NCI-H510A treated with DMSO at 0.1 percent for 48 hours (cell line): ENCODE measurements around the gene PLAC9.
A peak's percentile ranks its signal among the peaks of the same experiment; 100 is the strongest.
"Not testable (repeated sequence)": the region's sequence is repeated elsewhere in the genome, so short reads cannot be mapped to it uniquely, and the experiment has no call there.

Experiments used
- DNase-seq: peaks from one replicate; lab custom pipeline; 2025; lab: John Stamatoyannopoulos, UW

The PLAC9 gene, protein sequence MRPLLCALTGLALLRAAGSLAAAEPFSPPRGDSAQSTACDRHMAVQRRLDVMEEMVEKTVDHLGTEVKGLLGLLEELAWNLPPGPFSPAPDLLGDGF

GRCh38 chr10:80132299-80133139, at the start of gene PLAC9:
Gene PLAC9, plus strand, starts transcription at chr10:80132730. Its CDS starts 33 bp downstream, at chr10:80132763.
- no peak for DNase-seq

GRCh38 chr10:80090121-80090520, 42.4 kb upstream of the PLAC9 start:
- DNase-seq = no peak

- DNase-seq = no peak
These were observed 38.3 kb upstream of the PLAC9 start for GRCh38 chr10:80094231-80094630.

DNA sequence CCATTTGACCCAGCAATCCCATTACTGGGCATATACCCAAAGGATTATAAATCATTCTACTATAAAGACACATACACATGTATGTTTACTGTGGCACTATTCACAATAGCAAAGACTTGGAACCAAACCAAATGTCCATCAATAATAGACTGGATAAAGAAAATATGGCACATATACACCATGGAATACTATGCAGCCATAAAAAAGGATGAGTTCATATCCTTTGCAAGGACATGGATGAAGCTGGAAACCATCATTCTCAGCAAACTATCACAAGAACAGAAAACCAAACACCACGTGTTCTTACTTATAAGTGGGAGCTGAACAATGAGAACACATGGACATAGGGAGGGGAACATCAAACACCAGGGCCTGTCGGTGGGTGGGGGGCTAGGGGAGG, 34.3 kb upstream of the PLAC9 start:
- DNase-seq = not testable (repeated sequence)

DNA sequence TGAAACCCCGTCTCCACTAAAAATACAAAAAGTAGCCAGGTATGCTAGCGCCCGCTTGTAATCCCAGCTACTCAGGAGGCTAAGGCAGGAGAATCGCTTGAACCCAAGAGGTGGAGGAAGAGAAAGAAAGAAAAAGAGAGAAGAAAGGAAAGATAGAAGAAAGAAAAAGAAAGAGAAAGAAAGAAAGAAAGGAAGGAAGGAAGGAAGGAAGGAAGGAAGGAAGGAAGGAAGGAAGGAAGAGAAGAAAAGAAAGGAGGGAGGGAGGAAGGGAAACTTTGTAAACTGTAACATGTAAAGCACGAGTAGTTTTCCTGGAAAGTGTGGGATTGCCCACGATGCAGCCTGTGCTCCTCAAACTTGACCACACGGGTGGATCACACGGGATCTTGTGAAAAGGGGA, 33.2 kb upstream of the PLAC9 start:
- not testable (repeated sequence) for DNase-seq

DNA sequence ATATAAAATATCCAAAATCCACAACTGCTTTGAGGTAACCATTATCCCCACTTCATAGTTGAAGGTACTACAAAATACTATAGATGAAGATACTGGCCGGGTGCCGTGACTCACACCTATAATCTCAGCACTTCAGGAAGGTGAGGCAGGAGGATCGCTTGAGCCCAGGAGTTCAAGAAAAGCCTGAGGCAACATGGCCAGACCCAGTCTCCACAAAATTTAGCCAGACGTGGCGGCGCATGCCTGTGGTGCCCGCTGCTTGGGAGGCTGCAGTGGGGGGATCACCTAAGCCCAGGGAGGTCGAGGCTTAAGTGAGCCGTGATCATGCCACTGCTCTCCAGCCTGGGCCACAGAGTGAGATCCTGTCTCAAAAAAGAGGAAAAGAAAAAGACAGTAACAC, 32.4 kb upstream of the PLAC9 start:
- DNase-seq = no peak

- peak; percentile 39 for DNase-seq
These were observed 31.5 kb upstream of the PLAC9 start for GRCh38 chr10:80100861-80101695.

DNA sequence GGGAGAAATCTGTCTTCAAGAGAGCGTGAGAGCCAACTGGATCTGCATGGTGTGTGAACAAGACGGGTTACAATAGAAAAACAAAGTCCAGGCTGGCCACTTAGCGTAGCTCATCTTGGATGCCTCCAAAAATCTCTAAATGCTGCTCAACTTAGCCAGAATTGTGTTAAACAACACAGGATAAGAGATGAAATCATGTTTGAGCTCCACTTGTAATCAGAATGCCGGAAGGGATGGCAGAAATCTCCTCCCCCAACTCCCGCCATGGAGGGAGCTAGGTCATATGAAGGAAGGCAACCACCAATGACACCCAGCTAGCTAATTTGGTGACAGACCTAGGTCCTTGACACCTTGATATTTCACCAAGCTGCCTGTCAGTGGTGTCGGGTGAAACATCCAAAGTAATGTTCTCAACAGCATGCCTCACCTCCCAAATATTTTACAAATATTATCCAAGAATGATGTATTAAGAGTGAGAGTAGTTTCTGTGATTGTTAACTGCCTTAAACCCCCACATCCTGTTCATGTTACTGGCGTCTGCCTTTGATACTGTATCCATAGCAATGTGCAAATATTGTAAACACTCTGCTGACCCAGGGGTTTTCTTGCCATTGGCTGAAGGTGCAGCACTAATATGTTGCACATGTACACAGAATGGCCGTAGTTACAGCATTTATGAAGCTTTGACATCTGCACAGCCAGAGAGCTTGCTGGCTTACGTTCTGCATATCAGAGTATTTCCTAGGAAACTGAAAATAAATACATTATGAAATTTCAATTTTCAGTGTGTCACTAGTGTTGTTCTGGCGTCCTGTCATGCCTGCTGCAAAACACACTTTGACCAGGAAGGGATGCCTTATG, 28.2 kb upstream of the PLAC9 start:
- DNase-seq = peak; percentile 19

DNA sequence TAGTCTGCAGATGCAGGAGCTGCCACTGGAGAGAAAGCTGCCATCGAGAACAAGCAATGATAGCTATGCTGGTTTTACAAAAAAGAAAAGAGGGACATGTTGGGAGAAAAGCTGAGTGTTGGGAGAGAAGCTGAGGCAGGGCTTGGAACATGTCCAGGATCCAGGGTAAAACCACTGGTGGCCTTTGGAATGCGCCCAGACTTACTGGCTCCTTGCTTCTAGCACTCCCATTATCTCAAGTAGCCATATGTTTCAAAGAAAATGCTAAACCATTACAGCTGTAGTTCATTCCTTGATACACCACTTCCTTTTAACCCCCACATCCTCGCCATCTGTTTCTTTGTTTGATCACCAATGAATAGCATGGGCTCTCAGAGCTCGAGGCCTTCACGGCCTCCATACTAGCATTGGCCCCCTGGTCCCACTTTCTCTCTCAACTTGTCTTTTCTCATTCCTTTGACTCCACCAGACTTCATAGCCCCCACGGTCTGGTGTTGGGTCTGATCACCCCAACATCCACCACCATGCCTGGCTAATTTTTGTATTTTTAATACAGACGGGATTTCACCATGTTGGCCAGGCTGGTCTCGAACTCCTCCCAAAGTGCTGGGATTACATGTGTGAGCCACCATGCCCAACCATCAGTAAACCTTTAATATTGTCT, 23.8 kb upstream of the PLAC9 start:
- DNase-seq = no peak

- no peak for DNase-seq
These were observed 21.5 kb upstream of the PLAC9 start for GRCh38 chr10:80110986-80111385.

DNA sequence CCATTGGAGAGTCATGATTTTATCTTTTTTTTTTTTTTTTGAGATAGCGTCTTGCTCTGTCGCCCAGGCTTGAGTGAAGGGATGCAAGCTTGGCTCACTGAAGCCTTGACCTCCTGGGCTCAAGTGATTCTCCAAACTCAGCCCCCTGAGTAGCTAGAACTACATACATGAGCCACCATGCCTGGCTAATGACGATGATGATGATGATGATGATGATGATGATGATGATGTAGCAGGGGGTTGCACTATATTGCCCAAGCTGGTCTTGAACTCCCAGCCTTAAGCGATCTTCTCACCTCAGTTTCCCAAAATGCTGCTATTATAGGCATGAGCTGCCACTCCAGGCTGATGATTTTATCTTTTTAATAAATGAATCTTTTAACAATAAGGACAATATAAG, 13.9 kb upstream of the PLAC9 start:
- DNase-seq = no peak

GRCh38 chr10:80122110-80122710, 10.3 kb upstream of the PLAC9 start:
- no peak for DNase-seq

GRCh38 chr10:80122746-80123145, 9.8 kb upstream of the PLAC9 start:
- DNase-seq = no peak

GRCh38 chr10:80126876-80127275, 5.7 kb upstream of the PLAC9 start:
- no peak for DNase-seq

DNA sequence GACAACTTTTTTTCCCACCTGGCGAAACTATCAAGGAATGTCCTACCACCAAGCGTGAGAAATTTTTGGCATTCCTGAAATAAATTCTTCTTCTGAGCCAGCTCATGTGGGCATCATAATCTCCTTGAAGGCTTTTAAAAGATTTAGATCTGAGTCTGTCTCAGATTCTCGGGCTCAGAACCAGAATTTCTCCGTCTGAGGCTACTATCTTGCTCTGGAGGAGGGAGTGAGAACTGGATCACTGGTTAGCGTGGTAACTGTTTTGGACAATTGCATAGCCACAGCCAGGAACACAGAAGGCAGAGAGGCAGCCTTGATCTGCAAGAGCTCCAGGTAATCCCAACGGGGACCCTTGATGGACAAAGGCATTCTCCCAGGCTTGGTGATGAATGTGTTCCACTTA, 1.0 kb upstream of the PLAC9 start:
- no peak for DNase-seq

GRCh38 chr10:80133206-80133605, 676 bp downstream of the PLAC9 start:
- no peak for DNase-seq

GRCh38 chr10:80133687-80134086, 1.2 kb downstream of the PLAC9 start:
- DNase-seq = not testable (repeated sequence)

DNA sequence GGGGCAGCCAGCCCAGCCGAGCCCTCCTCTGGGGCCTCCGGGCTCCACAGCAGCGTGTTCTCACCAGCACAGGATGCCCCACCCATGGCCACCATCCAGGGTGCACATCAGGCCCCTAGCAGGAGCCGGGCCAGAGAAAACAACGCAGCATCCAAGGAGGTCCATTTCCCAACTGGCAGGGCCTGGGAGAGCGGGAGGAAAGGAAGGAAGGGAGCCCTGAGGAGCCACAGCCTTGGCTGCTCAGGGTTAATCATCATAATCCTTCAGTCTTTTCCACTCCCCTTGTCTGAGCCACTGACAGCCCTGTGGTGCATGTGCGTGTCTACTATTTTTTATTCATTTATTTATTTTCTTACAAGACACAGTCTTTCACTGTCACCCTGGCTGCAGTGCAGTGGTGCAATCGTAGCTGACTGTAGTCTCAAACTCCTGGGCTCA, 3.6 kb downstream of the PLAC9 start:
- no peak for DNase-seq

DNA sequence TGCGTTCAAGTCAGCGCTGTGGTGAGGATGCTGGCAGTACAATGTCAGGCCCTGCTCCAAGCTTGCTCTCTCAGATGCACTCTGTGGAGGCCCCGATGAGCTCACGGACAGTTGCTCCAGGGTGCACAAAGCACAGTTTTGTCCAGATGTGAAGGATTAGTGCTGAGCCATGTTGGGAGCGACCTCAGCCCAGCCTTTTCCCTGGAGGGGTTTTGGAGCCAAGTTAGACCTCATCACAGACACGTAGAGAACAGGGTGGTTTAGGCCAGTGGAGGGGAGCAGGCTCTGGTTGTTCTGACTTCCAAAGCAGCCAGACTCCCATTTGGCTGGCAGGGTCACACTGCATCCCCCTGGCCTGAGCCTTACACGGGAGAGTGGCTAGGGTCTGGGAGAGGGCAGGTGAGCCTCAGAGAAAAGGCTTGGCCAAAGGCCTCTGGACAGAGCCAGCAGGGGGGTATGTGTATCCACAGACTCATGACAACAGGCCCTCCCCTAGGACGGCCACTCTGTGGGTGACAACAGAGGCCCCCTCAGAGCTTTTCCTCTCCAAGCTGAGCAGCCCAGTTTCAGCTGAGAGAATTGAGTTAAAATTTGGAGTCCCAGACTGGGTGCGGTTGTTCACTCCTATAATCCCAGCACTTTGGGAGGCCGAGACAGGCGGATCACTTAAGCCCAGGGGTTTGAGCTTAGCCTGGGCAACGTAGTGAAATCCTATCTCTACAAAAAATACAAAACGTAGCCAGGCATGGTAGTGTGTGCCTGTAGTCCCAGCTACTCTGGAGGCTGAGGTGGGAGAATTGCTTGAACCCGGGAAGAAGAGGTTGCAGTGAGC, 4.7 kb downstream of the PLAC9 start:
- DNase-seq = no peak

DNA sequence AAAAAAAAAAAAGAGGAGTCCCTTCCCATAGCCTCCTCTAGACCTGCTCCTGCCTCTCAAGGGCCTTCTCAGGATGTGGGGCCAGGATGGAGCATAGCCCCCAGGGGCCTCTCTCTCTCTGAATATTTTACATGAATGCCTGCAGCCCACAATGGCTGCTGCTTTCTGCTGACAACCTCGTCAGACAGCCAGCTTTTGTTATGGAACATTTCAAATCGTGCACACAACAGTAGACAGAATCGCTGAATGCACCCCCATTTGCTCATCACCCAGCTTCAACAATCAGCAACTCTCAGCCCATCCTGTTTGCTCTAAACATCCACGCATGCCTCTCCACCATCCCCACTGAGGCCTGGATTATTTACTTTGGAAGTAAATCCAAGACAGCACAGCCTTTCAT, 5.4 kb downstream of the PLAC9 start:
- DNase-seq = no peak
